Natural killer cell (primary cell): ENCODE results near the gene KLHDC7B. TPM values are rescaled to one million over a fixed set of nuclear protein-coding genes. Genes with fewer than 3 reads are reported as not detected.
"Not testable (repeated sequence)": the region's sequence is repeated elsewhere in the genome, so short reads cannot be mapped to it uniquely, and the experiment has no call there.

Experiments used
- ATAC-seq, 3 donors: fragments of 150-1000 bp in 2 of 3; fragments of 200-7000 bp in 1 of 3; cut with Tn5 transposase; 1 replicate in 1 of 3; 2 replicates in 2 of 3; pipeline ENCODE4 v1.10.0; 2021; ENCODE audit warnings: mild to moderate bottlenecking in 2 of 3, moderate library complexity in 2 of 3
- DNase-seq, 2 donors: peaks; one replicate each; pipeline versions ENCODE4 v3.0.0 to v3.0.0-alpha.2; 2013 to 2021; ENCODE audit warnings: mixed read lengths in 1 of 2
- H3K27ac ChIP-seq: one replicate; pipeline ENCODE4 v1.5.1; 2013; ENCODE audit warnings: mild to moderate bottlenecking, low read length
- H3K27me3 ChIP-seq: one replicate; pipeline ENCODE4 v1.6.1; 2013; ENCODE audit warnings: low read length; ENCODE audit not compliant: control insufficient read depth, insufficient read depth
- H3K36me3 ChIP-seq: one replicate; pipeline ENCODE4 v1.6.1; 2013; ENCODE audit warnings: low read length; ENCODE audit not compliant: control insufficient read depth, insufficient read depth
- H3K4me1 ChIP-seq: one replicate; pipeline ENCODE4 v1.6.1; 2013; ENCODE audit warnings: low read length; ENCODE audit not compliant: control insufficient read depth, insufficient read depth
- H3K4me3 ChIP-seq: one replicate; pipeline ENCODE4 v1.5.1; 2013; ENCODE audit warnings: low read length
- H3K9me3 ChIP-seq: one replicate; pipeline ENCODE4 v1.6.1; 2013; ENCODE audit warnings: low read length; ENCODE audit not compliant: control insufficient read depth, insufficient read depth
- H3K27ac Mint-ChIP-seq, 2 donors: one replicate each; pipeline ENCODE4 v1.8.0; 2022; ENCODE audit warnings: mild to moderate bottlenecking in 2 of 2, mixed read lengths in 2 of 2, moderate library complexity in 1 of 2
- H3K27me3 Mint-ChIP-seq, 2 donors: one replicate each; pipeline ENCODE4 v1.8.0; 2022; ENCODE audit warnings: low read depth in 2 of 2, mixed read lengths in 2 of 2
- H3K36me3 Mint-ChIP-seq: one replicate; pipeline ENCODE4 v1.8.0; 2022; ENCODE audit warnings: mixed read lengths
- H3K4me1 Mint-ChIP-seq, 2 donors: one replicate each; pipeline ENCODE4 v1.8.0; 2022; ENCODE audit warnings: mixed read lengths in 2 of 2
- H3K4me3 Mint-ChIP-seq: one replicate; pipeline ENCODE4 v1.8.0; 2022; ENCODE audit warnings: mild to moderate bottlenecking, moderate library complexity, mixed read lengths
- H3K9me3 Mint-ChIP-seq, 2 donors: one replicate each; pipeline ENCODE4 v1.8.0; 2022; ENCODE audit warnings: mixed read lengths in 2 of 2
- WGBS: methylation state at CpG from one replicate; pipeline ENCODE4 v1.1.7; 2013; ENCODE audit warnings: missing lambda C conversion rate; ENCODE audit not compliant: insufficient coverage; 5-methylcytosine and 5-hydroxymethylcytosine counted together
- intact Hi-C: fragments of 100-400 bp; cut with micrococcal nuclease; formaldehyde crosslinking; loops from one replicate; pipeline ENCODE4 v1.14.2; 2022
- total RNA-seq, 4 donors: library from RNA; stranded (reverse); fragments of 120-200 nt in 1 of 4; gene quantifications; one replicate each; pipeline versions ENCODE4 v1.2.3 to v1.2.4, GENCODE V29; 2013 to 2022
- TF ChIP-seq, protein P1 (sequence below): fragments of 200-600 bp; IDR thresholded peaks from one replicate; pipeline ENCODE4 v1.8.0; 2022; ENCODE audit warnings: antibody characterized with exemption

The KLHDC7B gene
- total RNA-seq, 3 donors from 2014 or later (not counting 1 experiment from before 2014, with no cell fraction given) = 2.4 to 6.9 (median 5.3) TPM

DNA sequence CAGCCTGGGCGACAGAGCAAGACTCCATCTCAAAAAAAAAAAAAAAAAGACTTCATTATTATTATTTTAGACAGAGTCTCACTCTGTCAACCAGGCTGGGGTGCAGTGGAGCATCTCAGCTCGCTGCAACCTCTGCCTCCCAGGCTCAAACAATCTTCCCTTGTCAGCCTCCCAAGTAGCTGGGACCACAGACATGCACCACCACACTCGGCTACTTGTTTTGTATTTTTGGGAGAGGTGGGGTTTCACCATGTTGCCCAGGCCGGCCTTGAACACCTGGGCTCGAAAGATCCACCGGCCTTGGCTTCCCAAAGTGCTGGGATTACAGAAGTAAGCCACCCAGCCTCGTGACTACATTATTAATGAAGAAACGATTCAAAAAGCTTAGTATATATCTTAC lies 10.6 kb upstream of the KLHDC7B start:
- Mint-ChIP-seq H3K27me3 (peaks cover 0 to 13% of the 10 kb centered on the region in 2 donors), H3K4me1 (peaks cover 22 to 34% of the 10 kb centered on the region in 2 donors), H3K9me3 (no peaks in the 10 kb centered on the region), H3K27ac (no peak overlapping the region), H3K4me3 (no peak overlapping the region), H3K36me3 (no peaks in the 10 kb centered on the region)
- TF ChIP-seq, protein P1, sequence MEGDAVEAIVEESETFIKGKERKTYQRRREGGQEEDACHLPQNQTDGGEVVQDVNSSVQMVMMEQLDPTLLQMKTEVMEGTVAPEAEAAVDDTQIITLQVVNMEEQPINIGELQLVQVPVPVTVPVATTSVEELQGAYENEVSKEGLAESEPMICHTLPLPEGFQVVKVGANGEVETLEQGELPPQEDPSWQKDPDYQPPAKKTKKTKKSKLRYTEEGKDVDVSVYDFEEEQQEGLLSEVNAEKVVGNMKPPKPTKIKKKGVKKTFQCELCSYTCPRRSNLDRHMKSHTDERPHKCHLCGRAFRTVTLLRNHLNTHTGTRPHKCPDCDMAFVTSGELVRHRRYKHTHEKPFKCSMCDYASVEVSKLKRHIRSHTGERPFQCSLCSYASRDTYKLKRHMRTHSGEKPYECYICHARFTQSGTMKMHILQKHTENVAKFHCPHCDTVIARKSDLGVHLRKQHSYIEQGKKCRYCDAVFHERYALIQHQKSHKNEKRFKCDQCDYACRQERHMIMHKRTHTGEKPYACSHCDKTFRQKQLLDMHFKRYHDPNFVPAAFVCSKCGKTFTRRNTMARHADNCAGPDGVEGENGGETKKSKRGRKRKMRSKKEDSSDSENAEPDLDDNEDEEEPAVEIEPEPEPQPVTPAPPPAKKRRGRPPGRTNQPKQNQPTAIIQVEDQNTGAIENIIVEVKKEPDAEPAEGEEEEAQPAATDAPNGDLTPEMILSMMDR = no peak
- peak overlapping the region; percentile 9 for H3K27ac ChIP-seq
- DNase-seq (no peak), ATAC-seq (no peak)
- H3K4me1 ChIP-seq = peaks cover 54% of the 10 kb centered on the region
- no peak overlapping the region for H3K4me3 ChIP-seq
- WGBS = 88% methylated on average over 3 of the region's 8 CpGs
- intact Hi-C loops = no loop called here
- no peaks in the 10 kb centered on the region for H3K27me3 ChIP-seq
- H3K9me3 ChIP-seq = no peaks in the 10 kb centered on the region
- no peaks in the 10 kb centered on the region for H3K36me3 ChIP-seq

DNA sequence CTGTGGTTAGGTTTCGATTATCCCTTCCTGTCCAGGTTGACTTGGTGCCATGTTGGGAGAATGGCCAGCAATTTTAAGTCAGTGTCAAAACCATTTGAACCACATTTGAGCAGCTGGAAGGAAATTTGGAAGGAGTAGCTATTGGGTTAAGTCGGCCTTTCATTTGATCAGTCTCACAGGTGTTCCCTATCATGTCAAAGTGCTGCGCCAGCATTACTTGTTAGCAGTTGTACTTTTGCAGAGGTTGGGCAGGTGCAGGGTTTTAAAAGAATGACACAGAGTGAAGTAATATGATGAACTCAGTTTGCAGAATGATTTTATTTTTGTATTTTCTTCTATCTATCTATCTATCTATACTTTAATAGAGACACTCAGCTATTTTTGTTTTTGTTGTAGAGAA lies 9.5 kb upstream of the KLHDC7B start:
- intact Hi-C loops = no loop called here
- Histone ChIP-seq H3K4me1 (peaks cover 47% of the 10 kb centered on the region), H3K27me3 (no peaks in the 10 kb centered on the region), H3K36me3 (no peaks in the 10 kb centered on the region), H3K4me3 (no peak overlapping the region), H3K27ac (no peak overlapping the region), H3K9me3 (no peaks in the 10 kb centered on the region)
- WGBS = 93% methylated on average over 3 of the region's 3 CpGs
- no peak for ATAC-seq
- Mint-ChIP-seq H3K27ac (no peak overlapping the region), H3K4me3 (no peak overlapping the region), H3K27me3 (peaks cover 0 to 7% of the 10 kb centered on the region in 2 donors), H3K36me3 (no peaks in the 10 kb centered on the region), H3K4me1 (peaks cover 31 to 33% of the 10 kb centered on the region in 2 donors), H3K9me3 (no peaks in the 10 kb centered on the region)
- DNase-seq = no peak
- TF ChIP-seq, protein P1 = no peak

DNA sequence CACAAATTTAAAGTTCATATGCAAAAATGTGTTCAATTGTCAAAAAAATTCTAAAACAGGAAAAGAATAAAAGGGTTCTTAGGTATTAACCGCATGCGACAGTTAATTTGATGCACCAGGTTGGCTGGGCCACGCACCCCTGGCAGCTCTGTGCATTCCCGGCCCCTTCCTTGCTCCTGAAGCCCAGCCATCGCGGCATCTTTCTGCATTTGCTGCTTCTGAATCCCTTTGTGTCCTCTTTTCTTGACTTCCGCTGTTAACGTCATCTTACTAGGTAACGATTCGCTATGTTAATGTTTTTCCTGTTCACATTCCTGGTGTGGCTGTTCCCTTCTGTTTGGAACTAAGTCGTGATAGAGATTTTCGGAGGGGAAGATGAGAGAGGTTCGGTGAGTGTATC lies 7.9 kb upstream of the KLHDC7B start:
- H3K27me3 Mint-ChIP-seq = peaks cover 0 to 5% of the 10 kb centered on the region in 2 donors
- H3K27me3 ChIP-seq = no peaks in the 10 kb centered on the region
- peaks cover 38% of the 10 kb centered on the region for H3K4me1 ChIP-seq
- H3K36me3 Mint-ChIP-seq = no peaks in the 10 kb centered on the region
- H3K4me1 Mint-ChIP-seq = peaks cover 27 to 33% of the 10 kb centered on the region in 2 donors
- ATAC-seq (no peak), DNase-seq (no peak)
- no peak overlapping the region for H3K4me3 ChIP-seq
- 95% methylated on average over 13 of the region's 13 CpGs for WGBS
- H3K27ac Mint-ChIP-seq = peak overlapping the region; percentile 98 to 100
- intact Hi-C loops = no loop called here
- H3K9me3 ChIP-seq = no peaks in the 10 kb centered on the region
- H3K36me3 ChIP-seq = no peaks in the 10 kb centered on the region
- H3K9me3 Mint-ChIP-seq = no peaks in the 10 kb centered on the region
- peak overlapping the region; percentile 92 for H3K27ac ChIP-seq
- no peak overlapping the region for H3K4me3 Mint-ChIP-seq
- TF ChIP-seq, protein P1 = no peak

DNA sequence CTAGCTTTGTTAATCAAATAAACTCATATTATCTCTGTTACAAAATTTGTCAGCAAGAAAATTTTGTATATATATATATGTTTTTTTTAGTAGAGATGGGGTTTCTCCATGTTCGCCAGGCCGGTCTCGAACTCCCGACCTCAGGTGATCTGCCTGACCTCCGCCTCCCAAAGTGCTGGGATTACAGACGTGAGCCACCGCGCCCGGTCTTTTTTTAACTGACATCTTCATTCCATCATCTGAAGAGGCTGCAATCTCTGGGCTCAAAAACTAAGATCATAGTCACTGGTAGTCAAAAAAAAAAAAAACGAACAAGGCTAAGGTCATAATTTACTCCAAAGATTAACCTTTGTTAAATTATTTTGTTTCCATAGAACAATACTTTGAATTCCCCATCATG lies 5.3 kb upstream of the KLHDC7B start:
- Mint-ChIP-seq H3K9me3 (no peaks in the 10 kb centered on the region), H3K4me1 (peaks cover 26 to 43% of the 10 kb centered on the region in 2 donors), H3K27me3 (no peaks in the 10 kb centered on the region), H3K27ac (peak overlapping the region; percentile 98 to 100), H3K36me3 (no peaks in the 10 kb centered on the region), H3K4me3 (peak overlapping the region; percentile 49)
- no peak overlapping the region for H3K4me3 ChIP-seq
- DNase-seq (no peak), ATAC-seq (no peak)
- H3K27ac ChIP-seq = peak overlapping the region; percentile 92
- no peaks in the 10 kb centered on the region for H3K27me3 ChIP-seq
- intact Hi-C loops = loop anchor here (5.0 kb wide), 1 partner anchor 42 kb away; the partner anchor contains the start of gene CHKB
- H3K36me3 ChIP-seq = no peaks in the 10 kb centered on the region
- no peaks in the 10 kb centered on the region for H3K9me3 ChIP-seq
- TF ChIP-seq, protein P1 = no peak
- peaks cover 52% of the 10 kb centered on the region for H3K4me1 ChIP-seq
- WGBS = 91% methylated on average over 10 of the region's 10 CpGs

DNA sequence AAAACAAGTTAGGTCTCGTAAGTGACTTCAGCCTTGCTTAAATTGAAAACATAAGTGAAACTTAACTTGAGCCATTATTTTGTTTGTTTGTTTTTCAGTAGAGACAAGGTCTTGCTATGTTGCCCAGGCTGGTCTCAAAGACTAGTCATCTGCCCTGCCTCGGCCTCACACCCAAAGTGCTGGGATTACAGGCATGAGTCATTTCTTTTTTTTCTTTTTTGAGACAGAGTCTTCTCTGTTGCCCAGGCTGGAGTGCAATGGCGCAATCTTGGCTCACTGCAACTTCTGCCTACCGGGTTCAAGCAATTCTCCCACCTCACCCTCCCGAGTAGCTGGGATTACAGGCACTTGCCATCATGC lies 4.1 kb upstream of the KLHDC7B start:
- not testable (repeated sequence) for H3K36me3 ChIP-seq

More for the DNA sequence above, 4.1 kb upstream of the KLHDC7B start:
- not testable (repeated sequence) for H3K36me3 Mint-ChIP-seq, H3K27me3 ChIP-seq, H3K9me3 ChIP-seq, DNase-seq, H3K4me3 ChIP-seq, ATAC-seq, H3K27me3 Mint-ChIP-seq, H3K9me3 Mint-ChIP-seq, H3K4me3 Mint-ChIP-seq
- whole genome bisulfite sequencing = 49% methylated on average over 4 of the region's 5 CpGs
- Mint-ChIP-seq H3K4me1 (peaks cover 26 to 52% of the 10 kb centered on the region in 2 donors), H3K27ac (peak overlapping the region; percentile 98 to 100)
- Histone ChIP-seq H3K27ac (peak overlapping the region; percentile 92), H3K4me1 (peaks cover 61% of the 10 kb centered on the region)
- intact Hi-C loops = loop anchor here (5.0 kb wide), 1 partner anchor 41 kb away; the partner anchor contains the start of gene CHKB
